GM23338 (cell line): ENCODE data around the gene NME1. TPM values are rescaled to one million over a fixed set of nuclear protein-coding genes. Genes with fewer than 3 reads are reported as not detected.

Source experiments
- ATAC-seq: fragments of 200-7000 bp; cut with Tn5 transposase; 3 replicates; pipeline ENCODE4 v1.9.1; 2020
- DNase-seq: peaks from one replicate; pipeline ENCODE4 v3.0.0-alpha.2; 2015; ENCODE audit warnings: low spot score
- H2AFZ ChIP-seq: fragments of 200-600 bp; sonication (generic); 2 replicates; pipeline ENCODE4 v1.8.0; 2016; ENCODE audit warnings: antibody characterized with exemption, mild to moderate bottlenecking, moderate library complexity
- H3F3A ChIP-seq: fragments of 200-600 bp; sonication (generic); replicated peaks from 2 replicates; pipeline ENCODE4 v1.8.0; 2017; ENCODE audit warnings: antibody characterized with exemption, mixed run types, low read depth
- H3K27ac ChIP-seq: fragments of 200-600 bp; sonication (generic); 2 replicates; pipeline ENCODE4 v1.6.1; 2016; ENCODE audit warnings: low read depth
- H3K27me3 ChIP-seq: fragments of 200-600 bp; sonication (generic); 2 replicates; pipeline ENCODE4 v1.8.0; 2016; ENCODE audit warnings: mild to moderate bottlenecking, mixed run types, moderate library complexity; ENCODE audit not compliant: insufficient read depth
- H3K36me3 ChIP-seq: fragments of 200-600 bp; sonication (generic); 2 replicates; pipeline ENCODE4 v1.8.0; 2016; ENCODE audit warnings: mild to moderate bottlenecking; ENCODE audit not compliant: insufficient read depth
- H3K4me1 ChIP-seq: fragments of 200-600 bp; sonication (generic); 2 replicates; pipeline ENCODE4 v1.8.0; 2016; ENCODE audit warnings: mild to moderate bottlenecking, moderate library complexity; ENCODE audit not compliant: insufficient read depth
- H3K4me2 ChIP-seq: fragments of 200-600 bp; sonication (generic); 2 replicates; pipeline ENCODE4 v1.7.1; 2017; ENCODE audit warnings: mixed run types
- H3K4me3 ChIP-seq: fragments of 200-600 bp; sonication (generic); 2 replicates; pipeline ENCODE4 v1.6.1; 2016; ENCODE audit warnings: mixed run types
- H3K79me2 ChIP-seq: fragments of 200-600 bp; sonication (generic); replicated peaks from 2 replicates; pipeline ENCODE4 v1.8.0; 2017; ENCODE audit warnings: mild to moderate bottlenecking; ENCODE audit not compliant: insufficient read depth
- H3K9me2 ChIP-seq: fragments of 200-600 bp; sonication (generic); 2 replicates; pipeline ENCODE4 v1.8.0; 2017; ENCODE audit not compliant: insufficient read depth
- H4K20me1 ChIP-seq: fragments of 200-600 bp; sonication (generic); replicated peaks from 2 replicates; pipeline ENCODE4 v1.8.0; 2017; ENCODE audit warnings: mild to moderate bottlenecking; ENCODE audit not compliant: insufficient read depth
- H3K27ac Mint-ChIP-seq: 2 replicates; pipeline ENCODE4 v1.8.0; 2020; ENCODE audit warnings: inconsistent platforms, mild to moderate bottlenecking, moderate library complexity, mixed read lengths
- H3K27me3 Mint-ChIP-seq: 3 replicates; pipeline ENCODE4 v1.8.0; 2022; ENCODE audit warnings: low read depth, mild to moderate bottlenecking, moderate library complexity, mixed read lengths, inconsistent platforms; ENCODE audit not compliant: insufficient read depth, poor library complexity
- H3K36me3 Mint-ChIP-seq: 3 replicates; pipeline ENCODE4 v1.8.0; 2021; ENCODE audit warnings: low read depth, mild to moderate bottlenecking, inconsistent platforms, moderate library complexity, mixed read lengths
- H3K4me1 Mint-ChIP-seq: 3 replicates; pipeline ENCODE4 v1.8.0; 2020; ENCODE audit warnings: mild to moderate bottlenecking, inconsistent platforms, mixed read lengths
- H3K4me3 Mint-ChIP-seq: 3 replicates; pipeline ENCODE4 v1.8.0; 2021; ENCODE audit warnings: moderate library complexity, mild to moderate bottlenecking, inconsistent platforms, mixed read lengths
- H3K9me3 Mint-ChIP-seq: 3 replicates; pipeline ENCODE4 v1.8.0; 2020; ENCODE audit warnings: moderate library complexity, mild to moderate bottlenecking, inconsistent platforms, mixed read lengths
- CREB1 ChIP-seq: fragments of 250-450 bp; sonication (Bioruptor Pico); IDR thresholded peaks from 2 replicates; pipeline ENCODE4 v1.5.0; 2020; ENCODE audit warnings: low read depth, mild to moderate bottlenecking, moderate library complexity
- EZH2phosphoT487 ChIP-seq: fragments of 200-600 bp; sonication (generic); IDR thresholded peaks from one replicate; pipeline ENCODE4 v1.8.1; 2018; ENCODE audit warnings: antibody characterized with exemption; ENCODE audit not compliant: unreplicated experiment
- NANOG ChIP-seq: IDR thresholded peaks from 2 replicates; pipeline ENCODE4 v1.6.1; 2016; ENCODE audit warnings: antibody characterized with exemption, borderline replicate concordance
- POLR2AphosphoS5 ChIP-seq: IDR thresholded peaks from 2 replicates; pipeline ENCODE4 v1.6.1; 2016; ENCODE audit warnings: antibody characterized with exemption, low read depth
- ZNF114 ChIP-seq: fragments of 250-450 bp; sonication (Bioruptor Pico); IDR thresholded peaks from 2 replicates; pipeline ENCODE4 v1.5.0; 2020; ENCODE audit warnings: mild to moderate bottlenecking, moderate library complexity
- polyA plus RNA-seq: library from polyadenylated mRNA; unstranded; fragments of >200 nt; fragmentation: Nextera tagmentation; extraction: Ambion mirVana; gene quantifications from 2 replicates; pipeline ENCODE4 v1.2.1, GENCODE V29; 2016
- total RNA-seq: library from RNA; depleted of rRNA; stranded (reverse); fragments of >200 nt; shearing (Covaris generic); gene quantifications from 2 replicates; pipeline ENCODE4 v1.2.3, GENCODE V29; 2014
- TF ChIP-seq, protein P1 (sequence below): fragments of 250-450 bp; sonication (Bioruptor Pico); IDR thresholded peaks from 2 replicates; pipeline ENCODE4 v1.5.0; 2020; ENCODE audit warnings: mild to moderate bottlenecking, moderate library complexity
- TF ChIP-seq, protein P2 (sequence below): IDR thresholded peaks from one replicate; pipeline ENCODE4 v1.6.1; 2018; ENCODE audit warnings: antibody characterized with exemption; ENCODE audit not compliant: unreplicated experiment

NME1 gene
- total and polyA plus RNA-seq, 2 experiments from 2014 or later: 159 to 534 TPM

DNA sequence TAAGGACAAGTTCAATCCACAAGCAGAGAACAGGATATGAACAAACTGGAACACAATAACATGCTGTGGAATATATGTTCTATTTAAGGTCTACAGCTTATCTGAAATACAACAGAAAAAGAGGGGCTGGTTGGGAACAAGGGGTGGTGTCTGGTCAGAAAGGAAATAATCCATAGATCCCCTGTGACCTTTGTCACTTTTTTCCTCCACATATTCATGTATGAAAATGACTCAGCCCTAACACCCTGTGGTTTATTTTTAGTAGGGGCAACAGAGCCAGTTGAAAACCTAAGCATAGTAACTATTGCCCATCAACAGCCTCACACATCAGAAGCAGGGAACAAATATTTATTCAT is 20.4 kb upstream of the NME1 start:
- Histone ChIP-seq H4K20me1 (no peaks in the 10 kb centered on the region), H3F3A (no peaks in the 10 kb centered on the region), H3K4me1 (no peaks in the 10 kb centered on the region; the same call in 1 of the 2 replicates), H3K9me2 (no peaks in the 10 kb centered on the region), H3K36me3 (no peaks in the 10 kb centered on the region), H3K4me2 (no peak overlapping the region), H2AFZ (no peak overlapping the region), H3K27me3 (no peaks in the 10 kb centered on the region), H3K27ac (no peak overlapping the region), H3K79me2 (no peaks in the 10 kb centered on the region), H3K4me3 (no peak overlapping the region)
- Mint-ChIP-seq H3K36me3 (no peaks in the 10 kb centered on the region), H3K4me3 (no peak overlapping the region), H3K27me3 (peaks cover 7% of the 10 kb centered on the region), H3K4me1 (no peaks in the 10 kb centered on the region; the same call in 2 of the 3 replicates), H3K27ac (no peak overlapping the region), H3K9me3 (peaks cover 5% of the 10 kb centered on the region; the same call in 1 of the 3 replicates)
- DNase-seq (no peak), ATAC-seq (no peak)
- TF ChIP-seq ZNF114 (CRISPR knock-in tag) (no peak), NANOG (no peak), POLR2AphosphoS5 (no peak), EZH2phosphoT487 (no peak), CREB1 (CRISPR knock-in tag) (no peak)
- TF ChIP-seq, protein P1, sequence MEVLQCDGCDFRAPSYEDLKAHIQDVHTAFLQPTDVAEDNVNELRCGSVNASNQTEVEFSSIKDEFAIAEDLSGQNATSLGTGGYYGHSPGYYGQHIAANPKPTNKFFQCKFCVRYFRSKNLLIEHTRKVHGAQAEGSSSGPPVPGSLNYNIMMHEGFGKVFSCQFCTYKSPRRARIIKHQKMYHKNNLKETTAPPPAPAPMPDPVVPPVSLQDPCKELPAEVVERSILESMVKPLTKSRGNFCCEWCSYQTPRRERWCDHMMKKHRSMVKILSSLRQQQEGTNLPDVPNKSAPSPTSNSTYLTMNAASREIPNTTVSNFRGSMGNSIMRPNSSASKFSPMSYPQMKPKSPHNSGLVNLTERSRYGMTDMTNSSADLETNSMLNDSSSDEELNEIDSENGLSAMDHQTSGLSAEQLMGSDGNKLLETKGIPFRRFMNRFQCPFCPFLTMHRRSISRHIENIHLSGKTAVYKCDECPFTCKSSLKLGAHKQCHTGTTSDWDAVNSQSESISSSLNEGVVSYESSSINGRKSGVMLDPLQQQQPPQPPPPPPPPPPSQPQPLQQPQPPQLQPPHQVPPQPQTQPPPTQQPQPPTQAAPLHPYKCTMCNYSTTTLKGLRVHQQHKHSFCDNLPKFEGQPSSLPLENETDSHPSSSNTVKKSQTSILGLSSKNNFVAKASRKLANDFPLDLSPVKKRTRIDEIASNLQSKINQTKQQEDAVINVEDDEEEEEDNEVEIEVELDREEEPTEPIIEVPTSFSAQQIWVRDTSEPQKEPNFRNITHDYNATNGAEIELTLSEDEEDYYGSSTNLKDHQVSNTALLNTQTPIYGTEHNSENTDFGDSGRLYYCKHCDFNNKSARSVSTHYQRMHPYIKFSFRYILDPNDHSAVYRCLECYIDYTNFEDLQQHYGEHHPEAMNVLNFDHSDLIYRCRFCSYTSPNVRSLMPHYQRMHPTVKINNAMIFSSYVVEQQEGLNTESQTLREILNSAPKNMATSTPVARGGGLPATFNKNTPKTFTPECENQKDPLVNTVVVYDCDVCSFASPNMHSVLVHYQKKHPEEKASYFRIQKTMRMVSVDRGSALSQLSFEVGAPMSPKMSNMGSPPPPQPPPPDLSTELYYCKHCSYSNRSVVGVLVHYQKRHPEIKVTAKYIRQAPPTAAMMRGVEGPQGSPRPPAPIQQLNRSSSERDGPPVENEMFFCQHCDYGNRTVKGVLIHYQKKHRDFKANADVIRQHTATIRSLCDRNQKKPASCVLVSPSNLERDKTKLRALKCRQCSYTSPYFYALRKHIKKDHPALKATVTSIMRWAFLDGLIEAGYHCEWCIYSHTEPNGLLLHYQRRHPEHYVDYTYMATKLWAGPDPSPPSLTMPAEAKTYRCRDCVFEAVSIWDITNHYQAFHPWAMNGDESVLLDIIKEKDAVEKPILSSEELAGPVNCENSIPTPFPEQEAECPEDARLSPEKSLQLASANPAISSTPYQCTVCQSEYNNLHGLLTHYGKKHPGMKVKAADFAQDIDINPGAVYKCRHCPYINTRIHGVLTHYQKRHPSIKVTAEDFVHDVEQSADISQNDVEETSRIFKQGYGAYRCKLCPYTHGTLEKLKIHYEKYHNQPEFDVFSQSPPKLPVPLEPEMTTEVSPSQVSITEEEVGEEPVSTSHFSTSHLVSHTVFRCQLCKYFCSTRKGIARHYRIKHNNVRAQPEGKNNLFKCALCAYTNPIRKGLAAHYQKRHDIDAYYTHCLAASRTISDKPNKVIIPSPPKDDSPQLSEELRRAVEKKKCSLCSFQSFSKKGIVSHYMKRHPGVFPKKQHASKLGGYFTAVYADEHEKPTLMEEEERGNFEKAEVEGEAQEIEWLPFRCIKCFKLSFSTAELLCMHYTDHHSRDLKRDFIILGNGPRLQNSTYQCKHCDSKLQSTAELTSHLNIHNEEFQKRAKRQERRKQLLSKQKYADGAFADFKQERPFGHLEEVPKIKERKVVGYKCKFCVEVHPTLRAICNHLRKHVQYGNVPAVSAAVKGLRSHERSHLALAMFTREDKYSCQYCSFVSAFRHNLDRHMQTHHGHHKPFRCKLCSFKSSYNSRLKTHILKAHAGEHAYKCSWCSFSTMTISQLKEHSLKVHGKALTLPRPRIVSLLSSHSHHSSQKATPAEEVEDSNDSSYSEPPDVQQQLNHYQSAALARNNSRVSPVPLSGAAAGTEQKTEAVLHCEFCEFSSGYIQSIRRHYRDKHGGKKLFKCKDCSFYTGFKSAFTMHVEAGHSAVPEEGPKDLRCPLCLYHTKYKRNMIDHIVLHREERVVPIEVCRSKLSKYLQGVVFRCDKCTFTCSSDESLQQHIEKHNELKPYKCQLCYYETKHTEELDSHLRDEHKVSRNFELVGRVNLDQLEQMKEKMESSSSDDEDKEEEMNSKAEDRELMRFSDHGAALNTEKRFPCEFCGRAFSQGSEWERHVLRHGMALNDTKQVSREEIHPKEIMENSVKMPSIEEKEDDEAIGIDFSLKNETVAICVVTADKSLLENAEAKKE: no peak
- TF ChIP-seq, protein P2, sequence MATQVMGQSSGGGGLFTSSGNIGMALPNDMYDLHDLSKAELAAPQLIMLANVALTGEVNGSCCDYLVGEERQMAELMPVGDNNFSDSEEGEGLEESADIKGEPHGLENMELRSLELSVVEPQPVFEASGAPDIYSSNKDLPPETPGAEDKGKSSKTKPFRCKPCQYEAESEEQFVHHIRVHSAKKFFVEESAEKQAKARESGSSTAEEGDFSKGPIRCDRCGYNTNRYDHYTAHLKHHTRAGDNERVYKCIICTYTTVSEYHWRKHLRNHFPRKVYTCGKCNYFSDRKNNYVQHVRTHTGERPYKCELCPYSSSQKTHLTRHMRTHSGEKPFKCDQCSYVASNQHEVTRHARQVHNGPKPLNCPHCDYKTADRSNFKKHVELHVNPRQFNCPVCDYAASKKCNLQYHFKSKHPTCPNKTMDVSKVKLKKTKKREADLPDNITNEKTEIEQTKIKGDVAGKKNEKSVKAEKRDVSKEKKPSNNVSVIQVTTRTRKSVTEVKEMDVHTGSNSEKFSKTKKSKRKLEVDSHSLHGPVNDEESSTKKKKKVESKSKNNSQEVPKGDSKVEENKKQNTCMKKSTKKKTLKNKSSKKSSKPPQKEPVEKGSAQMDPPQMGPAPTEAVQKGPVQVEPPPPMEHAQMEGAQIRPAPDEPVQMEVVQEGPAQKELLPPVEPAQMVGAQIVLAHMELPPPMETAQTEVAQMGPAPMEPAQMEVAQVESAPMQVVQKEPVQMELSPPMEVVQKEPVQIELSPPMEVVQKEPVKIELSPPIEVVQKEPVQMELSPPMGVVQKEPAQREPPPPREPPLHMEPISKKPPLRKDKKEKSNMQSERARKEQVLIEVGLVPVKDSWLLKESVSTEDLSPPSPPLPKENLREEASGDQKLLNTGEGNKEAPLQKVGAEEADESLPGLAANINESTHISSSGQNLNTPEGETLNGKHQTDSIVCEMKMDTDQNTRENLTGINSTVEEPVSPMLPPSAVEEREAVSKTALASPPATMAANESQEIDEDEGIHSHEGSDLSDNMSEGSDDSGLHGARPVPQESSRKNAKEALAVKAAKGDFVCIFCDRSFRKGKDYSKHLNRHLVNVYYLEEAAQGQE: no peak
